Lung microvascular endothelial cell (primary cell): Measurements from ENCODE around the gene SLIT2. TPM values are rescaled to one million over a fixed set of nuclear protein-coding genes. Genes with fewer than 3 reads are reported as not detected.

Source experiments
- DNase-seq, 2 donors: peaks; one replicate each; pipeline versions ENCODE4 v3.0.0 to v3.0.0-alpha.2; 2010; ENCODE audit warnings: low read depth in 2 of 2
- total RNA-seq: library from RNA; depleted of rRNA; stranded (reverse); fragments of >200 nt; gene quantifications from 2 replicates; pipeline ENCODE4 v1.2.1, GENCODE V29; 2014

Gene SLIT2
- total RNA-seq, 1 donor from 2014 or later, result 0.40 TPM

DNA sequence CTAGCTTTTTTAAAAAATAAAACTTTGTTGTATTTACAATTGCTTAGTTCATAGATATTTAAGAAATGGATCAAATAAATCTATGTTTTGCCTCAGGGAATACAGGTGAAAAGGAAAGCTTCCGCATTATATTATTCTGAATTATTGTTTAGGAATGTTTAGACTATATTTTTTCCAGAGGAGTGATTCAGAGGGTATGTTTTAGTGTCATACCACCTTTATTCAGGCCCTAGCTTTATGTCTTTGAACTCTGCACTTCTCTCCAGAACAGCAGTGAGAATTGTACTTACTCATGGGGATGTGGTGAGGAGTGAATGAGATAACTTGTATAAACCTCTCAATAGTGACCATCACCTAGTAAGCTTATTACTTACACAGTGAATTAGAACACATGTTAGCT, 14.0 kb downstream of the SLIT2 start:
- no peak for DNase-seq

DNA sequence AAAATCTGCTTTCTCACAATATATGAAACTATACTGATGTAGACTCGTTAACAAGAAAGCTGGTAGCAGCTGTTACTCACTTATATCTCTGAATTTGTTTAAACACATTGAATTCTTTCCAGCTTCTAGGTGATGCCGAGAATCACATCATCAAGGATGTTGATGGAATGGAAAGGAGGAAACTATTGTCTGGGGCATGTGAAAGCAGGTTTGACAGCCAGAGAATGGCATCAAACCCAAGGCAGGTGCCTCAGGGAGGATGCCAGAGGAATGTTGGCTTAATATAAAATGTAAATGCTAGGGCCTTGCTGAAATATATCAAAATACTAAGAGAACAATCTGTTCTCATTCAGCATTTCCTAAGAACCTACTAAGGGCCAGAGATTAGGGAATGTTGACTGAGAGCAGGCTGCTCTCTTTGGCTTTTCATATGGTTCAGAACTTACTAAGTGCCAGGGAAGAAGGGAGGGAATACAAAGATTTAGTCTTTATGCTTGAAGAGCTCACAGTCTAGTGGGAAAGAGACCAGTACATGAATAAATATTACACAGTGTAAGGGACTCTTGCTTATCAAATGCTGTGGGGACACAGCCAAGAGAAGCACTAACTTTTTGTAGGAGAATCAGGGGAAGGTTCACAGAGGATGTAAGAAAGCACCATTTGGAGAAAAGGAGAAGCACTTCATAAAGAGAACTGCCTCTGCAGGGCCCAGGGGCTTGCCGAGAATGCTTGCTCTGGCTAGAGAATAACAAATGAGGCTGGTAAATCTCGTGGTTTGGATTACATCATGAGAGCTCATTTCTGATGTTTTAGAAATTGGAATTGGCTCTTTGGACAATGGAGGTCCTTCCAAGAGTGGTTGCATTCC, 14.7 kb downstream of the SLIT2 start:
- DNase-seq, result no peak

DNA sequence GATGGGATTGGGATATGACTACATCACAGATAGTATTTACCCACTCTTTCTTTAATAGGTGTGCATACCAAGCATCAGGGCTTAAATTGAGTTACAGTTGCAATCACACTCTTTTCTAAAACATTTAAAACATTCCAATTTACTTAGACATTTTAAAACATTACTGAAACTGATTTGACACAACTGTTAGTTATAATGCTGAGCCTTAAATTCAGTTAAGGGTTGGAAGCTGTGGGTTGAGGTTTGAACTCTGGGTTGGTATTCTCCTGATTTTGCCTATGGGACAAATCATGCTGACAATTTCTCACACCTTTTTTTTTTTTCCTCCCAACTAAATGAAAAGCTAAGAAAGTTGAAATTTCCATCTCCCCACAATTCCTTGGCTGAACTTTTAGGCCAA, 16.3 kb downstream of the SLIT2 start:
- no peak for DNase-seq

DNA sequence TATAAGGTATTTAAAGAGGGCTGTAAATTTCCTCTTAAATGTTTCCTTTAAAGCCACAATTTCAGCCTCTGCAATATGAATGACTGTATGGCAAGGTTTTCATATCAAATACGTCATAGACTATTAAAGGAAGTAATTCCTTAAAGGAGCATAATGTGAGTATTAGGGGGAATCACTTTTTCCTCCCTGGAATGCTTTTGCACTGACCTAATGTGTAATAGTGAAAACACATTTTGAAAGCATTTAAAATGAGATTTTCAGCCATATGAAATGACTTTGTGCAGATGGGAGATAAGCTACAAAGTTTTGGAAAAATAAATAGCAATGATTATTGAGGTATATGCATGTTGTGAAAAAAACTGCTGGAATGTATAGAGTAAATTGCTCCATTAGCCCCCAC, 17.6 kb downstream of the SLIT2 start:
- DNase-seq, result no peak

DNA sequence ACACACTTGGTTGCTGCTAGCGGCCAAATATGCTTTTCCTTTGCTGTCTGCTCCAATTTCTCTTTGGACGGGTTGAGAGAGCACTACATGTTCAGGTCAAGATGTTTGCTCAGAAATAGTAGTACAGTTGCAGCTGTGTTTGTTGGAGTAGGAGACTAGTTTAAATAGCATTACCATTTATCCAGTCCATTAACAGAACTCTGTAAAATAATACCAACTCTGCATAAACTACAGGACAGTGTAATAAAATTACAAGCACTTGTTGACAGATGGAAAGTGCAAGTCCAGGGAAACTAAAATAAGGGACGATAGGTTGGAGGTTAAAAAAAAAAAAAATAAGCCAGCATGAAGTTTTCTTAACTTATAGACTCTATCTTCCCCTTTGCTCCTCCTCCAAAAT, 20.2 kb downstream of the SLIT2 start:
- DNase-seq, result no peak

DNA sequence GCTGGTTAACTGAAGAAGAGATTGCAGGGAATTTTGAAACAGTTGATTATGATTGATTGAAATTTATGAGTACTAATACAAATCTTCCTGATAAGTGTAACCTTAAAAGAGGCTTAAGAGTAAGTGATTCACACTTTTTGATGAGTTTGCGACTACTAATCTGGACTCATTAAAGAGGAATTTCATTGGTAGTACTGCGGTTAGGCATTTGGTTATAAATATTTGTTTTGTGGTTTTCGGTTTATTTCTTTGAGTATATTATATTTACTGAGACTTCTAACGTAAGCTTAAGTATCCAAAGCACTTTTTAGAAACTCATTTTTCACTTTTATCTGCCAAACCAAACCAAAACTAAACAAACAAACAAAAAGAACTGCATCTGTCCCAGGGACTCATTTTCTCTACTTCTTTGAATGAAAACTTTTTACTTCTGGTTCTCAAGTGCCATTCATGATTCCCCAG, 20.7 kb downstream of the SLIT2 start:
- peak in 1 of 2 donors; percentile 32 for DNase-seq

DNA sequence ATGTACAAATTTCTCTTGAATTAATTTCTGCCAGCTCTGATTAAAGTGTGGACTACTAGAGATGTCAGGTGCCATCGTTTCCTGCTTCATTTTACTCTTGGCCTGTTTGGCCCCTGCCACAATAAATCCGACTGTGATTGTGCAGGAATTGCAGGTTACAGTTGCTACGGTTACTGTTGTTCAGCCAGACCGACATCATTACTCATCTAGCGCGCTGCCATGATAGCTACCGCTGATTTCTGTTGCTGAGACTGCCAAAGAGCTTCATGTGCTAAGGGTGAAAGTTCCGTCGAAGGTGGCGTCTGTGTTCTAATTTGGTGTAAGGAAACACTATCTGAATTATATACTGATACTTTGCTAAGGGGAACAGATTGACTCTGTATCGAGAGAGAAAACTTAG, 22.1 kb downstream of the SLIT2 start:
- DNase-seq, result peak in 1 of 2 donors; percentile 32

DNA sequence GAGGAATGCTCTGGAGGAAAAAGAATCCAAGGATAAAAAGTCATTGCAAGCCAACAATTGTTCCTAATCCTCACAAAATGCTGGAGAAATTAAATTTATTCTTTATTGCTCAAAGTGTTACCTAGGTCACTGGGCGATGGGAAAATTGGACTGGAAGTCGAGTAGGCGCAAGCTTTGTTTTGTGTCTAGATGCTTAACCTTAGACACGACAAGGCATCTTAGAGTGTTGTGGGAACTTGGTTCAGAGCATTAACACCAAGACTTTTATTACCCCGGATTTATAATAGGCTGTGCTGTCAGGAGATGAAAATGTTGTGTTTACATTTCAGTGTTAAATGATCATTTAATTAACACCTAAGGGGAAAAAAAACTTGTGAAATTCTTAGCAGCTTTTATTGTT, 25.1 kb downstream of the SLIT2 start:
- no peak for DNase-seq

DNA sequence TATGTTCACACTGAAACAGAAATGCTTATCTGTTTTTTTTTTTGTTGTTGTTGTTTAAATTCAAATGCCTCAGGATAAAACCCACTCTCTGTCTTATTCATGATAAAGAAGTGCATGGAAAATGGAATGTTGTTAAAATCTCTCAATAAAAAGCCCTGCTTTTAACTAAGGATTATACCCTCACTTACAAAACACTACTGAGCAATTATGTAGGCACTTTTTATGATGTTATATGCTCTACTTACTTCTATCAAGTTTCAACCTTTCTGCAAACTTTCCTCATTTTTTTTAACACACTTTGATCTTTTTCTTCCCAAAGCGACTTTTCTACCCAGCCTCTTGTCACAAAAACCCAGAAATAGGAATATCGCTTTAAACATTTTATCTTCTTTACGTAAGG, 26.5 kb downstream of the SLIT2 start:
- no peak for DNase-seq

DNA sequence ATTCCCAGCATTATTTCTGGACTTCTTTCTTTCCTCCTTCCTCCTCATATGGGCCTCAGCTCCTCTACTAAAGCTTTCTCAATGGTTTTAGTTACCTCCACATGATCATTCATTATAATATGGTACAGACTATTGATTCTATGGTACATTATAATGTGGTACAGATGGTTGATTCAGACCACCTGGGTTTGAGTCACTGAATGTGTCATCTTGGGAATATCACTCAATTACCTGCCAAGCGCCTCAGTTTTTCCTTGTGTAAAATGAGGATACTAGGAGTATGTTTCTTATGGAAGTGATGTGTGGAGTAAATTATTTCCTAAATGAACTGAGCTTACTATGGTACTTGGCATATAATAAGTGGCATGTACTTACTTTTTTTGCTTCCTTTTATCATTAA, 27.7 kb downstream of the SLIT2 start:
- no peak for DNase-seq

DNA sequence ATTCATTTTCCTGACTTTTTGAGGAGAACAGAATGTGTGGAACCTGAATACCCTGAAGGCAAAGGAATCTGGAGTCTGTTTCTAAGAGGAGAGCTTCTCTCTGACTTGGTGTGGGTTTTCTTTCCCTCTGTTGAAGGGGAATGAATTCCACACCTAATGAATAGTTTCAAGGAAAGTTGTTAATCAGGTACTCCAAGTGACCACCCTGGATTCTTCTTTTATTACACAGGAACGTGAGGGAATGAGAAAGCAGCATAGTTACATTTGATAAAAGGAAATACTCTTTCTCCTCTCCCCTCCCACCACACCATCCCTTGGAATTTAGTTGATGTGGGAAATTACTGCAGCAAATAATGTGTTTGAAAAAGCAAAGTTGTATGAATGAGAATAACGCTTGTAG, 29.7 kb downstream of the SLIT2 start:
- no peak for DNase-seq

DNA sequence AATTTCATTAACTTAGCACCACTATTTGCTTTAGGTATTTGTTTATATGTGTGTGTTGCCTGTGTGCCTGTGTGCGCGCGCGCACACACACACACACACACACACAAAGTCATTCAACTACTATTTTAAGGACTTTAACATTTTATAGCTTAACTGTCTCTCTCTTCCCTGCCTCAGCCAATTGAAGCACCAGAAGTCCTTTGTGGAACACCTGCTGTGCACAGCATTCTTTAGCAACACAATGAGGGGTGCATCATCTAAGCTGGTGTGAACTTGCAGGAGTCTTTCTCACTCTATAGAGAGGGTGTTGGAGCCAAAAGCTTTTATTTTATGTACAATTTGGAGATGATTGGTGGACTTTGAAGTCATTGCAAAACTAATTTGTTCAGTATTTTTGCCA, 31.3 kb downstream of the SLIT2 start:
- DNase-seq, result no peak

DNA sequence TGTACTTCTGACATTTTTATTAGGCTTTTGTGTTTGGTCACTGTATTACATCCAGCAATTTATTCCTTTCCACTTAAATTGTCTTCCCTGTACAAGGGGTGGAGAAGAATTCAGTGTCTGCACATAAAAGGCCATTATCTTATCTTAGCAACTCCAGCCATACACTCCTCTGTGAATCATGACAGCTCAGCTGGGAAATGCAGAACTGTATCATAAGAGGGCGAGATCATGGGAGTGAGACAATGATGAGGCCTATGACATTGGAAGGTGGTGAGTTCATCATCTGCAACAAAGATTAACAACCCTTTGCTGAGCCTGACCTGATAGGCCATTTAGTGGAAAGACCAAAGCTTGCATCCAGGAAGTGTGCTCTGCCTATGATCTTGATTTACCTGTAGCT, 33.3 kb downstream of the SLIT2 start:
- DNase-seq, result peak in 1 of 2 donors; percentile 31

DNA sequence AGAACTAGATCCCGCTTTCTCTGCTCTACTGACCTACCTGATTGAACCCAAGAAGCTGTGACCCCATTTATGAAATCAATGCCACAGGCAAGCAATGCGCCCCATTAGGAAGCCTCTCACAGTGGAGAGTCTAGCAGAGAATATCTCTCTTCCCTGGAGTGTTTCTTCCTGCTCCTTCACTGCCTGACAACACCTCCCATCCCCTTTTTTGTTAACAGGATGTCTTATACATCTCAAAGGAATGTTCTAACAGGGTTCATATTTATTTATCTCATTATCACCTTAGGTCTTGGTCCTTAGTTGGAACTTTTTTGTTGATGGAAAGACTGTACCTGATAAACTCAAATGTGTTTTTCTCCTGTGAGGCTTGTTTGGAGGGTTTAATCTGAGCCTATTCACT, 35.5 kb downstream of the SLIT2 start:
- peak in 1 of 2 donors; percentile 51 for DNase-seq

DNA sequence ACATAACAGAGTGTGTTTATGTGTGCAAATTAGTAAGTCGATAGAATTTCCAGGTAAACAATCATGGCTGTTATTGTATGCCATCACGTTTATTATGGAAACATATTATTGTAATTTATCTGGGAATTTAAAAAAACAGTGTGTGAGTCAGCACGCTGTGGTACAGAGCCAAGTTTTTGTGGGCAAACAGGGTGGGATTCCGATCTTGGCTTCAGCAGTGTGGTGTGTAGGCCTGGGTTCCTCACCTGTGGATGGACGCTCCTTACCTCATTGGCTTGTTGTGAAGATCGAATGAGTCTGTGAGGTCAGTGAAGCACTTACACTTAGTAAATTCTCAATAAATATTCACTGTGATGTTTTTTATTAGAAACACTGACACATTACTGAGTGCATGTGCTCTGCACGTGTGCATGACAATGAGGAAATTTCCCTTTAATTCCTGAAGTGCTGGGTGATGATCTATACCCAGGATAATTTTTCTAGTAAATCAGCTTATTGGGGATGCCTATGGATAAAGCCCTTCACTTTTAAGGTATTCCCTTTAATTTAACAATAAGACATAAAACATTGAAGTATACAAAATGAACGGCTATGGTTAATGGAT, 36.4 kb downstream of the SLIT2 start:
- DNase-seq, result peak in 1 of 2 donors; percentile 33

DNA sequence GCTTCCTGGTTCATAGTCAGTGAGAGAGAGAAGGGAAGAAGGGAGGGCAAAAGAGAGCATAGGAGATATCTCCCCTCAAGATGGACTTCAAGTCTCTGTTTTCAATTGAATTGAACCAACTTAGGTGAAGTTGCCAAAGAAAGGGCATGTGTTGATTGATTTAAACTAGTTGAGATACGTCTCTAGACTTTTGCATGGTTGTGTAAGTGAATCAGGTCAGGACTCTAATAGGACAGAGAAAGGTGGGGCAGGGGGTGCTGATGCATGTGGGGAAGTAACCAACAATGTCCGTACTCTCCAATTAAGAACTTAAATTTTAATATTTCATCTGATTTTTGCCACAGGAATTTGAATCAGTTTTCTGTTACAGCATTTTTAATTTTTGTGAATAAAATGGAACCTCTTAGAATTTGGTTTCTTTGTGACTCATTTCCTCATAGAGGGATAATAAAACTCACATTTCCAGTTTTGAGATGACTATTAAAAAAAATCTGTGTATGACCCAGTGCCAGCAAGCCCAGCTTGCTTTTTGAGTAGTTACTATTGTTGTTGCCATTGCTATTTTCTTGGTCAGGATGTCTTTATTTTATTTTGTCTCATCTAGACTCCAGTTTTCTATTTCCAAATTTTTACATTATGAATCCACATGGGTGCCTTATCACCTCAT, 37.3 kb downstream of the SLIT2 start:
- DNase-seq, result peak in 1 of 2 donors; percentile 48

DNA sequence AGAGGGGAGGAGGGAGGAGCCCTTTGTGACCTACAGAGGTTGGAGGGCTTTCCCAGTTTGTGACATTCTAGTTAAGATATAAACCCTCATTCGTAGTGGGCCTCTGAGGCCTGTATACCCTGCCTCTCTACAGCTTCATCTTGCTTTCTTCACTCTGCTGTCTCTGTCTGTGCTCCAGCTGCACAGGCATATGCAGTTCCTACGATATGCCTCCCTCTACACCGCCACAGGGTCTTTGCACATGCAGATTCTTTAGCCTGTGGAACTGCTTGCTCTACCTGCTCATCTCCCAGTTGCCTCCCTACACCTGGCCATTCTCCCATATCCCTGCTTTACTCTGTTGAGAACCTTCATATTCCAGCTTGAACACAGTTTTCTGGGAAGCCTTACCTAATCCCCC, 38.1 kb downstream of the SLIT2 start:
- DNase-seq, result no peak

DNA sequence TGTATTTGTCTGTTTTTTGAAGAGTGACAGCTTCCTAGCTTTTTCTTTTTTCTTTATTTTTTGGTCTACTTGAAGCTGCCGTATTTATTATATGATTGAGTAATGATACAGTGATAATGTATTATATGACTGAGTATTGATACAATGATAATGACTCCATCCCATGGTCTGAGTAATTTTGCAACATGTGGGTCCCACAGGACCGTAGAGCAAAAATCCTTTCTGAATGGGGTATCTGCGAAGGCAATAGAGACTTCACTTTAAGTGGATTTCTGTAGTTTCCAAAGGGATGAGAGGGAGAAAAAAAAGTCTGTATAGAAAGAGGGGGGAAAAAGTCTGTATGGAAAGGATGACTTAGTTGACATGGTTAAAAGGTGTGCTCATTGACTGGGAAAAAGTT, 41.0 kb downstream of the SLIT2 start:
- no peak for DNase-seq

DNA sequence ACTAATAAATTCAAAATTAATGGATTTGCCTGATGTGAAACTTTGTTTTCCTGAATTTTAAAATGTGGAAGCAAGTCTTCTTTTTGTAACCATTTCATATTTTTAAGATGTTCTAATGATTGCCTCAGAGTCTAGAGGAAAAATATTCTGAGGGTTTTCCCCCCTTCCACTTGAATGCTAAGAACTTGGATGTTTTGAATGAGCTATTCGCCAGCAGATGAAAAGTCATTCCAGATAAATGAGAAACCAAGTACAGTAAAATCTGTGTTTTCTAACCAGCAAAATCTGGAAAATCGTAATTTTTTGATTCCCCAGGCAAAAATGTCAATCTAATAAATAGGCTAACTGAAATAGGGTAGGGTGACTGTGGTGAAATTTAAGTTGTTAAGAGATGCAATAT, 45.6 kb downstream of the SLIT2 start:
- DNase-seq, result no peak

DNA sequence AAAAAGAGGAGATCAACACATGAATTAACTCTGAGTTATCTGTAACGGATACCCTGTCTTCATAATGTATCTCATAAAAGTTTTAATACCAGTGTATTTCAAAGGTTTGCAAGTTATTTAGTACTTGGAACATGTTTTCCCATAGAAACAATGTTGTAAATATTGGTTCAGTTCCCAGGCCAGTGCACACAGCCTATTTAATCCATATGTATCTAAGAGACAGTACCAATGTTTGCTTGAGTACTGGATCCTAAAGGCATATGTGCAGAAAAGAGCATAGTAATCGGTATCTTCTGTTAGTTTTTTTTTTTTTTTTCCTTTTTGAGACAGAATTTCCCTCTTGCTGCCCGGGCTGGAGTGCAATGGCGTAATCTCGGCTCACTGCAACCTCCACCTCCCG, 46.1 kb downstream of the SLIT2 start:
- DNase-seq, result no peak

DNA sequence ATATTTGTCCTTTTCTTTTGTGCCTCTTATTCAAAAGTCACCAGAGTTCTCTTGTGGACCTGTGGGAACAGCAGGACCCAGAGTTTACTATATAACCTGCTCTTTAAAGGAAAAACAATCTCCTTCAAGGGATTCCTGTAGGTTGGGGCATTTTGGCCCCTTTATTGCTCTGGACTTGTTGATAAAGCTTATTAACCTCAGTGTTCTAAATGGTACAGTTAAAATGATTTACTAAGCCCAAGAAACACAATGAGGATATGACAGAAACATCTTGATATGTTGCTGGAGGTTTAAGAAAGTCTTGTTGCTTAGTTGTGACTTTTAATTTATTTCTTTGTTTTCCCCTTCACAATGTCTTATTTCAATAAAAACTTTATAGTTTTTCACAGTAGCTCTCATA, 46.8 kb downstream of the SLIT2 start:
- no peak for DNase-seq

DNA sequence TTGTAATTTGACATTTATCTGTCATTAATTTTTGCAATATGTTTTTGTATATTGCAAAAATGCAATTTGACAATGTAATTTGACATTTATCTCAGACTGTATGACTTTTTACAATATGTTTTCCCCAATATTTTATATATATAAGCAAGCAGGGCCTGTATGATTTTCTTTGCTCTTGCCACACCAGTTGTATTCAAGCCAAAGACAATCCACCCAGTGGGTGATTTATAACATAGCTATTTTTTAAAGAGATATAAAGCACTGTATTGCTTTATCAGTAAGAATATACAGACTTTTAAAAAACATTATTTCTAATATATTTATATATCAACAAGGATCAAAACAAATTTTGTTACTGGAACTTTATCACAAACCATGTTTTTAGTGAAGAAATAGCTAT, 47.3 kb downstream of the SLIT2 start:
- no peak for DNase-seq

DNA sequence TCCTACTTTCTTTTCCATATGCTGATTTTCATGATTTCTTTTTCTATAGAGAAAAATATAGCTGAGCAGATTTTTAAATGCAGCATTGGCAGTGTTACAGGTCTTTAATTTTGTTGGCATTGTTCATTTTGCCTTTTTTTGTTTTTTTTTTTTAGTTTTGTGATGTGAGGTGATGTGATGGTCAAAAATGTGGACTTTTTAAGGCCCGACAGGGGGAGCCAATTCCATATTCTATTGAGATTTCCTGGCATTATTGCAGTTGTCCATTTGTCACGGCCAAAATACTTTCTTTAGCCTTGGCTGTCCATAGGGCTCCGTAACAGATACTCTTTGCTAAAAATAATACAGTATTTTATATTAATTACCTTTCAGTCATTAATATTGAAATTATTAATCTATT, 47.8 kb downstream of the SLIT2 start:
- peak; percentile 6 to 67 for DNase-seq
